Fibroblast of skin of left quadriceps (primary cell): ENCODE measurements around the gene TNNT2.
A peak's percentile ranks its signal among the peaks of the same experiment; 100 is the strongest.

Experiments
- DNase-seq, 2 experiments: peaks; one replicate each; pipeline ENCODE4 v3.0.0-alpha.2; 2013; ENCODE audit warnings: low read depth in 2 of 2

Gene TNNT2

DNA sequence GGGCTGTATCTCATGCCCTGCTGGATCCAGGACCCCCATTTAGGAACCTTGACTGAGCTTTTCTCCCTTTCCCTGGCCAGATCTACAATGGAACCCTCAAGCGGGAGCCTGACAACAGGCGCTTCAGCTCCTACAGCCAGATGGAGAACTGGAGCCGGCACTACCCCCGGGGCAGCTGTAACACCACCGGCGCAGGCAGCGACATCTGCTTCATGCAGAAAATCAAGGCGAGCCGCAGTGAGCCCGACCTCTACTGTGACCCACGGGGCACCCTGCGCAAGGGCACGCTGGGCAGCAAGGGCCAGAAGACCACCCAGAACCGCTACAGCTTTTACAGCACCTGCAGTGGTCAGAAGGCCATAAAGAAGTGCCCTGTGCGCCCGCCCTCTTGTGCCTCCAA, 64.4 kb downstream of the TNNT2 start:
- DNase-seq = no peak

DNA sequence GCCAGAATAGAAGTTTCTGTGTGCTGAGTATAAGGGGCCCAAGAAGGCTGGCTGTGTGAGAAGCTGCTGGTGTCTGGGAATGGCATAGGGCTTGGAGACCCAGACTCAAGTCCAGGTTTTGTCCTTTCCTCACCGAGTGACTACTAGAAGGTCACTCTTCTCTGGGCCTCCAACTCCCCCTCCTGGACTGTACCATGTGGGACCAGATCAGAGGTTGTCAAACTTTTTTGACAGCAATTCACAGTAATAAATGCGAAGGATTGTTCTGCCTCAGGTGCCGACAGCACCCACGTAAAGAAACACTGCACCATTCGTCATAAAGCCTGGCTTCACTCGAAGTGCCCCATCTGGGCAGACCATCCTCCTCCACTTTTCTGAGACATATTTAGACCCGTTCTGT, 65.2 kb downstream of the TNNT2 start:
- no peak for DNase-seq

DNA sequence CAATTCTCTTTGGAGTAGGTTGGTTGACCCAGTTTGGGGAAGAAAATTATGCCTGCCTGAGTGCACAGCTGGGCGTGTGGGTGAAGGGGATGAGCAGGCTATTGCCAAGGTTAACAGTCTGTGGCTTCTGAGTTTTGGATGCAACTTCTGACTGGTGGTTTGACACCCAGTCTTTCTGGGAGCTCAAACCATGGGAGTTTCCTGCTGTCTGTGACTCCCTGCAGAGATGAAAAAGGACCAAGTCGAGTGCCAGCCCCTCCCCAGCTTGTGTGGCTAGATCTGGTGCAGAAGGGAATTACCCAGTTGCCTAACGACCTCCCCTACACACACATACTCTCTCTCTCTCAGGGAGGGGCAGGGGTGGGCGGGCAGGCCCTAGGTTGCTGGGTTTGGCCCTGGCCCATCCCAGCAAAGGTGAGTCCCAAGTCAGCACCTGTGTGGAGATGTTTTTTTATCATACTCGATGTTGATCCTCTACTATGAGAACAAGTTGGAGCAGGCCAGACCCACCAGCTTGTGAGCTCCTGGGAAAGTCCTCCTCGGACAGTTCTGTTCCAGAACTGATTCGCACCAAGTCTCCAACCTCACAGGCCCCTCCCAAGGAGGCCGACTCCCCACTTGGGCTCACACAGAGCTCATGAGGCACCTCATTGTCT, 66.0 kb downstream of the TNNT2 start:
- DNase-seq = no peak

DNA sequence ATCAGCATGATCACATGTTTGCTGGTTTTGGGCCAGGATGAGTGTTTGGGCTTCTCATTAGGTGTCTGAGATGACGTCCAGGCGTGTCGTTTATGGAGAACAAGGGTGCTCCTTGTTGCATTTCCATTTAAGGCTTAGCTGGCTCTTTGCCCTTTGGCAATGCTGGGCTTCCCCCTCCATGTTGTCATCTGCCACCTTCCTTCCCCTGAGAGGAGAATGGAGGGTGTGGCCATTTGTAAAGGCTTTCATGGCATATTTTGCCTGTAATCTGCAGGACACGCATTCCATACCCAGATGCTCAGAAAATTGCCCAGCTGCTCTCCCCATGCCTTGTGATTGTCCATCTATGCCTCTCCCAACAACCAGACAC, 66.5 kb downstream of the TNNT2 start:
- no peak for DNase-seq

DNA sequence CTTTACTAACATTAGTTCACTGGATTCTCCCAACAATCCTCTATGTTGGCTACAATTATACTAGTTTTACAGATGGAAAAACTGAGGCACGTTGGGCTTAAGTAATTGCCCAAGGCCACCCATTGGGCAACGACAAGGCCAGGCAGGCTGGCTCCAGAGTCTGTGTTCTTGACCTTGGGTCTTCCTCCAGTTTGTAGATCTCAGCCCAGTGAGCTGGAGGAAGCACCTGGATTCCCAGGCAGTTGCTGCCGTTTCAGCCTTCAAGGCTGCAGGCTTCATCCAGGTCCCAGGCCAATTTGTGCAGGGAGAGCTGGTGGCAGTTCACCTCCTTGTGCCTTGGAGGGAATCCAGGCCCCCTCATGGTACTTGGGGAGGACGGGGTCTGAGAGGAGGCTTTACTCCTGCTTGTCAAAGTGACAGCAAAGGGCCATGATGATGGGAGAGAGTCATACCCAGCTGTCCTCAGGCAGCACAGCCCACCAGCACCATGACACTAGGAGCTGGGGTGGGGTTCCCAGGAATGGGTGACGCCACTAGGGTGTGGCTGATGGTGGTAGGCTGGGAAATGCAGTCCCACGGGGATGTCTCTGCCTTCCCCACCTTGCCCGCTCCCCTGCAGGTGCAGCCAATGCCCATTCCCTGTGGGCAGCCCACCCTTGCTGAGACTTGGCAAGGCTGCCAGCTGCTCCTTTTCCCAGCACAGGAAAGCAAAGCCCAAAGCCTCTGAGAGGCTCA, 67.1 kb downstream of the TNNT2 start:
- DNase-seq = no peak

DNA sequence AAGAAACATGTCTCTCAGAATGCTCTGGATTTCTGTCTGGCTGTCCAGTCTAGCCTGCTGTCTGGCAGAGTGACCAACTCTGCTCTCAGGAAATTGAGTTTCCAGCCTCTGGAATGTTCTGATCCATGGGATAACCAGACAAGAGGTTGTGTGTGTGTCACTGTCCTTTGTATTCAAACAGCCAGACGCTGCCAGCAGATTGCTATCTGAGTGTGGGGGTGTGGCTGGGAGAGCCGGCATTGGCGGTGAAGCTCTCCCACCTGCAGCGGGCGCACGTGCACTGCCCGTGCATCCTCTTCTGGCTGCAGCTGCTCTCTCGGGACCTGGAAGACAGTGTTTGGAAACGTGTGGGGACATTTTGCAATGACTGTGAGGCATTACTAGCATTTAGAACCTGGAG, 68.1 kb downstream of the TNNT2 start:
- peak in 1 of 2 experiments; percentile 4 for DNase-seq
